NCI-H2227 treated with DMSO at 0.1 percent for 48 hours (cell line): ENCODE data around the gene MTUS2.

Experiments used
- DNase-seq: peaks from one replicate; lab custom pipeline; 2025; lab: John Stamatoyannopoulos, UW

Gene MTUS2

GRCh38 chr13:29484796-29485195, 664.7 kb downstream of the MTUS2 start:
- DNase-seq = no peak

- no peak for DNase-seq
These were observed 666.4 kb downstream of the MTUS2 start for GRCh38 chr13:29486551-29486950.

GRCh38 chr13:29487466-29488454, 667.6 kb downstream of the MTUS2 start:
- DNase-seq = no peak

DNA sequence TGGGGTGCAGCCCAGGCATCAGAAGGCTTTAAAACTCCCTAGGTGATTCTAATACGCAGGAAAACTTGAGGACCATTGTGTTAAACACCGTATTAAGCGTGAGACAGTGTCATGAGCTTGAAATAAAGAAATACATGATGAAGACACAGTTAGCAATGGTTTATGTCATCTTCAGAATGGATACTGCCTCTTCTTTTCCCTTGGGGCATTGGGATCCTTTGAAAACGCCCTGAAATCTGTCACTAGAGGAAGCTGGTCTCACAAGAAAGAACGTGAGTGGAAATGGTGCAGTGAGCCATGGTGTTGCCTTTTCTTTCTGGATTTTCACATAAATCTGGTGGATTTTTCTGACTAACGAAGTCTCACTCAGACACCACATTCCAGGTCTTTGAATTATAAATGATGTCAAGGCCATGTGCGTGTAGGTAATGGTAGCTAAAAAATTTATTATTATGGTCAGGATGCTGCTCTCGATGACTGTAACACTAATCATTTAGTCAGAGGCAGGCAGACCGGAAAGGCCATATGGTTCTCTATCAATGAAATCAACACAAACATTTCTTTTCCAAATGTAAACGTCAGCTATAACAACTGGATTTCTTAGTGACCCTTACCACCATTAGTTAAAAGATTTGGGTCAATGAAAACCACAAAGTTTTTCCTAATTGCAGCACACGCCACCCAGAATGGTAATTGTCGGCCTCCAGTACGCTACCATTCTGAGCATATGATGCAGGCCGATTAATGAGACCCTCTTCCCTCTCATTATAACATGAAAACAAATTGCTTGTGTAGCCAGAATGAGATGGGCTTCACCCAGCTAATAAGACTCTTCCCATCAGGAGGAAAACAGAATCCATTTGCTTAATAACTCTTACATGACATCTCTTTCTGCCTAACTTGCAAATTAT, 669.8 kb downstream of the MTUS2 start:
- no peak for DNase-seq

DNA sequence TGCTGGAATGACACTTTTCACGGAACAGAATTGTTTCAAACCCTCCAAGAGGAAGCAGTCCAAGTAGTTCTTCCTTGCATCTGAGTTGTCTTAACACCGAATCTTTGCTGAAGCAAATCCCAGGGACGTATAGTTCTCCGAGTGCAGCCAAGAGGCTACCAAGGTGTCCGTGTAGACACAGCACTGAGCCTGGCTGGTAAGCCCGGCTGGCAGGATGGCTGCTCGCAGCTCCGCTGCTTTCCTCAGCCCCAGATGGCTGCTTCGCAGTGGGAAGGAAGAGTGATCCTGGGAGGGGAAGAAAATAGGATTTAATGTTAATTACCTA, 670.4 kb downstream of the MTUS2 start:
- no peak for DNase-seq

- no peak for DNase-seq
These were observed 671.1 kb downstream of the MTUS2 start for GRCh38 chr13:29491248-29491647.

- DNase-seq = no peak
These were observed 673.7 kb downstream of the MTUS2 start for GRCh38 chr13:29493796-29494195.

DNA sequence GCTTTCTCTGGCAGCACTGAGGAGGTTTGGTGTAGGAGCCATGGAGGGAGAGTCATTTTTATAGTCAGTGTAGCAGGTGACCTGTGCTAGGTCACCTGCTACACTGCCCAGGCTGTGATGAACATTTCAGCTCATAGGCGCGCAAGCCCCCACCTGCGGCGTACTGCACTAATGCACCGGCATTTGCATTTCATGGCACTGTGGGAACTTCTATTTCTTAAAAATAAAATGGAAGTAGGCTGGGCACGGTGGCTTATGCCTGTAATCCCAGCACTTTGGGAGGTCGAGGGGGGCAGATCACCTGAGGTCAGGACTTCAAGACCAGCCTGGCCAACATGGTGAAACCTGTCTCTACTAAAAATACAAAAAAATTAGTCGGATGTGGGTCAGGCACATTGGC, 674.4 kb downstream of the MTUS2 start:
- DNase-seq = no peak

DNA sequence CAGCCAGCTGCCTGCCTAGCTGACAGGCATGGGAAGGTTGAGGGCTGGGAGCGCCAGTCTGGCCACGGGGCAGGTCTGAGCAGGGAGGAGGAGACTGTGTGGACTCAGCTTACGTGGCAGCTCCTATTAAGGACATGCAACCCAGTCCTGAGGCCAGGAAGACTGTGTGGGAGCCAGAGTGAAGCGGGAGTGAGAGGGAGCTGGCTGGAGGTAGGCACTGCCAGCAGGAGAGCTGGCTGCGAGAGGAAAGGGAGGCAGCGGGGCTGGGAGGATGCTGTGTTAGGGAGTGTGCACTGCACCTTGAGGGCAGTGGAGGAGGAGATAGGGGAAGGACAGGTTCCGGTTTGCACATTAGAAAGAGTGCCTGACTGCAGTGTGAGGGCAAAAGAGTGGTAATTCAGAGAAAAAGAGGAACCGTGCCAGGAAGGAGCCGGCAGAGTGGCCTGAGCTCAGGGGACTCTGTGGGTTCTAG, 676.1 kb downstream of the MTUS2 start:
- no peak for DNase-seq

DNA sequence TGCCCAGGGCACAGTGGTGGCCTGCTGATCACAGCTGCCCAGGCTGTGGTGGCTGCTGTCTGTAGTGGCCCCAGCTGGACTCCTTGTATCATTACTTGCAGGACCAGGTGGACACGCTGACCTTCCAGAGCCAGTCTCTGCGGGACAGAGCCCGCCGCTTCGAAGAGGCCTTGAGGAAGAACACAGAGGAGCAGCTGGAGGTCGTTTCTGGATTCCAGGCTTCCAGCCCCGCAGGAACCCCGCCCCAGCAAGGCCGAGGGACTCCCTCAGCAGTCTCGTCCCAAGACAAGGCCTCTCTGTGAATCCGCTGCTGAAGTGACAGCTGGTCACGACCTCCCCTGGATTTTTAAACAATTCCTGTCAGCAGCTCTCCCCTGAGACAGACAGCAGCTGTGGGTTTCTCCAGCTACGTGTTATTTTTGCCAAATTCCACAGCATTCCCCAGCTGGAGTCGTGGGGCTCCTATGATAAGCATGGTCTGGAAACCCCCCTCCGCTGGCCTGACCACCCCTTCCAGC, 677.1 kb downstream of the MTUS2 start:
- DNase-seq = no peak

DNA sequence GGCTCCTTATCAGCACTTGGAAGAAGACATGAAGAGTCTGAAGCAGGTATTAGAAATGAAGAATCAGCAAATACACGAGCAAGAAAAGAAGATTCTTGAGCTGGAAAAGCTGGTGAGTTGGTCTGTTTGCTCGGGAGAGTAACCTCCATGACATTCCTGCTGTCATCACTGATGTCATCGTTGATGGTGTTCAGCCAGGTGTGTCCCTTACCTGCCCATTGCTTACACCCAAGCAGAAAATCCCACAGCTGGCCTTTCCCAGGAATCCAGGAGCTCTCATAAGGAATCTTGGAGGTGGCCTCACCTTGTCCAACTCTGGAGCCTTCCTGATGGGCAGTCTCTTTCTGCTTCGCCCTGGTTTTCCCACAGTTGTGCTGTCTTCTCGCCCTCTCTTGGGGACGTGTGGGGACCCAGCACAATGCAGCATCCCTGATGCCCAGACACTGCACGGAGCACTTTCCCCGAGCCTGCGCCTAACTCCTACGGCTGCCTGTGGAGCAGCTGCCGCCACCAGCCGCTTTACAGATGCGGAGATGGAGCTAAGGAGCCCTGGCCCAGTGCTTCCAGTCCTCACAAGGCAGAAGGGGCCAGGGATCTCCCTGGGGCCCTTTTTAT, 678.4 kb downstream of the MTUS2 start:
- DNase-seq = no peak

- DNase-seq = no peak
These were observed 679.5 kb downstream of the MTUS2 start for GRCh38 chr13:29499506-29500165.

- DNase-seq = no peak
These were observed 680.2 kb downstream of the MTUS2 start for GRCh38 chr13:29500386-29500785.

DNA sequence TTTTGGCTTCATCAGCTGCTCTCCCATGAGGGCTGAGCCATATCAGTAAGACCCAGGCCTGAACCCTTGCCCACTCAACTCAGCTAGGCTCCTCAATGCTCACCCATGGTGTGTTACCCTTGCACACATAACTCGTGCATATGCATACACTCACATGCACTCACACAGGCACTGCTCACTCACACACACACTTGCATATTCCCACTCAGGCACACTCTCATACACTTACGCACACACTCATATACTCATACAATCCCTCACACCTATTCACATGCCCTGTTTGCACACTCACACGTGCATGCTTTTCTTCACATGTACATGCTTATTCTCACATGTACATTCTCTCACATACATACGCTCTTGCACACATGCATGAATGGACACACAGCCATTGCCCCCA, 681.5 kb downstream of the MTUS2 start:
- no peak for DNase-seq

DNA sequence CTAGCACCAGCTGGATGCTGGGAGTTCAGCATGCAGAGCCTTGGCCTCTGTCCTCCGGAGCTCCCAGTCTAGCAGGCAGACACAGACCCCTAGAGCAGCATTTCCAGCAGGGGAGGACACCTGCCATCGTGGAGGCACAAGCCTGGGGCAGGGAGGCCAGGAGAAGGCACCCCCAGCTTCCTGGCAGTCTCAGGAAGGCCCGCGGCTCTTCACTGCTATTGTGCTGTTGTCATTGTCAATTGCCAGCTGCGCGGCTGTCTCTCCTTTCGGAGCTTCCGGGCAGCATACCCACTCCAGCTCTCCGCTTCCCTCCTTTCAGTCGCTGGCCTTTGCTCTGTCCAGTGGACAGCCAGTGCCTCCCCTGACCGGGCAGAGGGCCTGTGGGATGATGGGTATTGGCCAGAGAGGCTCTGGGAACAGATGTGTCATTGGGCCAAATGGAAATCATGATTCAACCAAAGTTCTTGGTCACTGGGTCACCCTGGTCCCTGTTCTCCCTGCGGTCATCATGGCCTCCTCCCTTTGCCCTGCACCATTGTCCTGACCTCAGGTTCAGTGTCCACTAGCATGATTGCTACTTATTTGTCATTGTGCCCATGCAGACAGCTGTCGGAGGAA, 682.4 kb downstream of the MTUS2 start:
- no peak for DNase-seq

DNA sequence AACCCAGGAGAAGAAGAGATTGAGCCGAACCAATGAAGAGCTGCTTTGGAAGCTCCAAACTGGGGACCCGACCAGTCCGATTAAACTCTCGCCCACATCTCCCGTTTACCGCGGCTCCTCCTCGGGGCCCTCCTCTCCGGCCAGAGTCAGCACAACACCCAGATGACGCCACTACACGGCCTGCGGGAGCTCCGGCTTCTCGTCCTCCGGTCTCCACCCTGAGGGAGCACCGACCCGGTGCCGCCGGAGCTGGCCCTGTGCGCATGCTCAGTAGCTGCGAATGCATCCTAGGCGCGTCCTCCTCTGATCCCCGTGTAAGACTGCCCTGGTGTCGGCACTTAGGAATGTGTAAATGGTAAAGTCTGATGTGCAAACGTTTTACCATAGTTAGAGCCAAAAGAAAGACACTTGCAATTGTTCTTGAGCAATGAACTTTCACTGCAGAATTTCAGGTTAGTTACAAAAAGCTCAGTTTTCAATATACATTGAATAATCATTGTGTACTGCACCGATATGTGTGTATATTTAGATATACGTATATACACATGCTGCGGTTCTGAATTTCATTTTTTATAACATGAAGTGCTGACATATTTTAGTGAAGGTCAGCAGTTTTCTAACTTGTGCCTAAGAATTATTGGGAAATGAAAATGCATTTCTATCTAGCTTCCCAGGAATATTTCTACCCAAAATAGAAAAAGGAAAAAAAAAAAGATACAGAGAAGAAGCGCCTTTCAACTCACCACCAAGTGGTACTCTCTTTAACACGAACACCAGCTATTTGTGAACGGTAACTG, 683.1 kb downstream of the MTUS2 start:
- DNase-seq = peak; percentile 30

DNA sequence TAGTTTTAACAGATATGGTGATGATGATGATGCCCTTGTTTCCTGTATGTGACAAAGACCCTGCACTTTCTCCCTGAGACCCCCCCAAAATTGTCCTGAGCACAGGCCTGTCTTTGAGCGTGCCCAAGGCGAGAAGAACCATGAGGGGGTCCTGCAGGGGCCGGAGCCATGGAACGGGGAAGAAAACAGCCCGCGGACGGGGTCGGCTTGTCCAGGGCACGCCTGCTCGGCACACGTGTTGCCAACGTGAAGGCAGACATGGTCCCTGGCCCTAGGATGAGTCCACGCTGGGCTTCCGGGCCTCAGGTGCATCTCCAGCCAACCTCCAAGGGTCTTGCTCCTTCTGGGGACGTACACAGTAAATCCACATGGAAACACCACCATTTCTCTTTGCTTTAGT, 684.6 kb downstream of the MTUS2 start:
- DNase-seq = no peak

- DNase-seq = no peak
These were observed 685.4 kb downstream of the MTUS2 start for GRCh38 chr13:29505511-29505910.

DNA sequence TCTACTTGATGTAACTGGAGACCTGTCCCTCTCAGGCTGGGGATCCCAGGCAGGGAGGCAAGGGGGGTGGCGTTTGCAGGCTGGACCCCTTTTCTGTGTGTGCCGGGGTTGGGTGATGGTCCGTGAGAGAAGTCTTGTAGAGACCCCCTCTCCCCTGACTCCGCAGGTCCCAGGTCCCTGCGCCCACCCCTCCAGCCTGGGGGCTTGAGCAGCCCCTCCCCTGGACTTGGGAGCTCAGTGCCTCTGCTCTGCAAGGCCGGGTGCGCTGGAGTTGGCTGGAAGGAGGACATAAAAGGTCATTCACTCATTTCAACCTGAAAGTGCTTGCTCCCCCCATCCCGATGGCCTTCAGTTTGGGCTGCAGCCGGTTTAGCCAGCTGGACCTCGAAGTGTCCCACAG, 685.8 kb downstream of the MTUS2 start:
- DNase-seq = no peak

DNA sequence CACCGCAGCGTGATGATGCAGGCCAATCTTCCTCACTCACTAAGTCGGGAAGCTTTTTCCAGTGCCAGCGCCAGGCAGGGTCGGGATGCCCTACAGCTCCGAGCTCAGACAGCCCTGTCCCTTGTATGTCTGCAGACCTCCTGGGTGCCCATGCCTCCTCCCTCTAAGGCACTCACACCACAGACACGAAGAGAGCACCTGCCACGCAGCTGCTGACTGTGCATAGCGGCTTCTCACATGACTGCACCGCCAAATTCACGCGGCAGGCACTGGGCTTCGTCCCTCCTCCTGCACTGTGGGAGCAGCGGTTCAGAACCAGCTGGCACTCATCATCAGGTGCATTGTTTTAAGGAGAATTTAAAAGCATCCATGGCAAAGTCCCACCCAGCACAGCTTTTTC, 687.2 kb downstream of the MTUS2 start:
- DNase-seq = peak; percentile 3
